Activated naive CD4-positive, alpha-beta T cell treated with Interleukin-2 at 50 U/mL for 16 hours (primary cell): Measurements from ENCODE around the gene VEGFC.

Experiments used
- DNase-seq: peaks from one replicate; pipeline ENCODE4 v3.0.0-alpha.2; 2020

The VEGFC gene

DNA sequence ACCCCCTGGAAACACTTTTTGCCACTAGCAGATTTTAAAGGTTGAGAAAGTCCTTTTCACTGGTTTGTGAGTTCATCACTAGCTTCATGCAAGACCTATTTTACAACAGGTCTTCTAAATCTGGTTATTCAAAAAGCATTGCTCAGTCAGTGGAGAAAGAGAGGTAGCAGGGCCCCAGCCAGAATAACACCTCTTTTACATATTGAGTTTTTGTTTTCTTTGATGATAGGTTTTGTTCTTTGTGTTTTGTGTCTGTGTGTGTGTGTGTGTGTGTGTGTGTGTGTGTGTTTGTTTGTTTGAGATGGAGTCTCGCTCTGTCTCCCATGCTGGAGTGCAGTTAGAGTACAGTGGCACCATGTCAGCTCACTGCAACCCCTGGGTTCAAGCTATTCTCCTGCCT is 2.7 kb upstream of the VEGFC start:
- no peak for DNase-seq

DNA sequence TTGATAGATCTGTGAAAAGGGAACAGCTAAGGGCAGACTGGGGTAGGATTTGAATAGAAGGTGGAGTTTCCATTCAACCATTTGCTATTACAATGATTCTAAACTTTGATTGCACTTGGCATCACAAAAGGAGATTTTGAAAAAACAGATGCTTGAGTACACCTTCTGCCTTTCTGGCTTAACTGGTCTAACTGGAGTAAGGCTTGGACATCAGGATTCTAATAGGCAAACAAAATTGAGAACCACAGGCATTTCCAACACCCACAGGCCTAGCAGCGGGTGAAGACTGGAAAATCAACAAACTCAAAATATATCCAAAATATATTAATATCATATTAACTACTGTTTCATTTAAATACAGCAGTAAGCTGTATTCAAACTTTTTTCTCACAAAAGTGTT is 1.9 kb upstream of the VEGFC start:
- DNase-seq, result no peak

DNA sequence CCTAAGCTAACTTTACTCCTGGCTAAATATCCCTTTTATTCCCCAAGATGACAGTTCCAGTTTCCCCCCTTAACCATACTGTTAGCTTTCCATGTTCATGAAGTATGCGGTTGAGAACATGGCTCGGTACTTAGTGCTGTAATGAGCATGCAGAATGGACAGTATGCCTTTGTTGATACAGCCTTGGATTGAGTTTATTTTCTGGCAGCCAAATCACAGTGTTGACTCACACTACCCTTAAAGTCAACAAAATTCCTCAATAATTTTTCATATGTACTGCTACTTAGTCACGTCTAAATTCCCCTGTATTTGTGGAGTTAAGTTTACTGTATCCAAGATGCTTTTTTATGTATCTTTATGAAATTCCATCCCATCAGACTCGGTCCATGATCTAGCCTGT is 1.4 kb upstream of the VEGFC start:
- DNase-seq, result no peak

DNA sequence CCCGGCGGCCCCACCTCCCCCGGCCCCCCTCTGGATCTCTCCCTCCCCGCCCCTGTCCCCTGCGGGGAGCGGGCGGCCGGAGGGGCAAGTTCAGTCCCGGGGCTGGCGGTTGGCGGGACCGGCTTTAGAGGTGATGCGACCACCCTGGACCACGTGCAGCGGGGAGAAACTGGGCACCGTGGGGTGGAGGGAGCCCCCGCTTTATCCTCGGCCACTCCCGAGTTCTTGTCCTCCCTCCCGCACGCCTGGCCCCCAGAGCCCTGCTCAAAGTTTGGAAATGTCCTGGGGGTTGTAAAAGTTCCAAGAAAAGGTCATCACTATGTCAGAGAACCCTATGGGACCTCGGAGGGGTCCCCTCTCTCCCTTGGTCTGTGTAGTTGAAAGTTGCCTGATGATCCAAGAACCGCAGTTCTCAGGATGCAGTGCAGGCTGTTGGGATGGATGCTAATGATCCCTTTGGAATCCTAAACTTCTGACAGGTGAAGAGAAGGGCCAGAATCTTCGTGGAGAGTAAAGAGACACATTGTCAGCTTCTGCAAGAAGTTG is 411 bp upstream of the VEGFC start:
- no peak for DNase-seq

DNA sequence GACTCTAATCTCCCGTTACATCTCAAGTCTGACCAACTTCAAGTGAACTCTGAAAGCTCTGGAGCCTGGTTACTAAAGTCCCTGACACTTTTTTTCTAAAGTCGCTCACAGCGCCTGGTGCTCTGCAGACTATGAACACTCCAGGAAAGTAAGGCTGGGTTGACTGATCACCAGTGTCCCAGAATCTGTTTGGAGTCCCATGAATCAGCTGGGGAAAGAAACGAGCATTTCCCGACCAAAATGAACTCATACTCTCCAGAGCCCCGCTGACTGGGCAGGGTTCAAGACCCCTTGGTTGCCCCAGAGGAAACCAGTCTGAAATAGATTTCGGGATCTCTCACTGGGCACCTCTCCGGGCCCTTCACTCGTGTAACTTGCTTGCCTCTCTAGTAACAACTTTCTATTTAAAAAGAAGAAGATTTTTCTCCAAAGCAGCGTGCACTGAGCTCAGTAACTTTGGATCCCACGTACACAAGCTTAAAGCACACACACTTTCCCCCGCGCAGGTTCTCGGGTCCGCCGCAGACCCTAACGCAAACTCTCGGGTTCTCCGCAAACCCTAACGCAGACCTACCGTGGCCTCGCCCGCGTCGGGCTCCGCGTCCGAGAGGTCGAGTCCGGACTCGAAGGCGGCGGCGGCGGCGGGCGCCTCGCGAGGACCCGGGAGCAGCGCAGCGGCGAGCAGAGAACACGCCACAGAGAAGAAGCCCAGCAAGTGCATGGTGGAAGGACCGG is 964 bp downstream of the VEGFC start:
- no peak for DNase-seq

DNA sequence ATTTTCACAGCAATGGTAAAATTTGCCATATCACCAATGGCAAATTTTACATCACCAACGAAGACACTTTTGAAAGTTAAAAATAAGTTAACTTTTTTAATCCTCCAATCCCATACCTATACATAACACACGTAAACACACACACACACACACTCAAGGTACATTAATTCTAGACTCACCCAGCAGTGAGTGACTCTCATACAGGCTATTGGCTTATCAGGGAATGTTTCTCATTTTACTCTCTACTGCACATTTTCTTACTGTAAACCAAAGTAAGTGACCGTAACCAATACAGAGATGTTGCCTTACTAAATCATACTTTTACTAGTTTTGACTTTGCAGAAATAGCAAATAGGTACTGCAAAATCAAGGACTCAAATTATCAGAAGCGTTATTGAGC is 2.3 kb downstream of the VEGFC start:
- no peak for DNase-seq

DNA sequence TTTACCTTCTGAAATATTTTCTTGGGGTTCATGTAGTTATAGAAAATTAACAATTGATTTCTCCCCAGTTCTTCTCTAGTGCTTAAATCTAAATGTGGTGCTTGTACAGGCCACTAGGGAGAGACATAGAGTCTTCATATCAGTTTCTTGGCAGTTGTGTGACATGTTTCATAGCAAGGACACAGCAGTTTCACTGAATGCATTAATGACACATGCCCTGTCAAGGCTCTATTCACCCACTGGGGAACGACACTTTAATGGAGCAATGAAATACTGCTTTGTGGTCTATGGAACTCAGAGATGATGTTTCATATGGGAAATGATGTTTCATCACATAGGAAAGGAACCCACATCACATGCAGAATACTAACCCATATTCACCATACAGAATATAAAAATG is 2.8 kb downstream of the VEGFC start:
- DNase-seq, result no peak

DNA sequence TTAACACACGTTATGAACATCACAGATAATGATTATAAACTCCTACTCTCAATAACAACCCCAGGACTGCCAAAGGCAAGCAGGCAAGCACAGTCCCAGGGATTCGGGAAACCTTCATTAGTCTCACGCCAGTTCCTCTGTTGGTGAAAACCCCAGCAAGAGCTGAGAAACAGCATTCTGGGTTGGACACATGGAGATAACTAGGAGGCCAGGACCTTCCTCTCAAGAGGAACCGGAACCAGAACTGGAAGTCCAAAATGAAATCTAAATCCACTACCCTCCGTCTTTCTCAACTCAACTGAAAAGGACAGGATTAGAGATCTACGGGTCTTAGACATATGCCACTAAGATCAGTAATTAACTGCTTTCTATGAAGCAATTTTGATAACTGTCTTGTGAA is 3.8 kb downstream of the VEGFC start:
- no peak for DNase-seq

DNA sequence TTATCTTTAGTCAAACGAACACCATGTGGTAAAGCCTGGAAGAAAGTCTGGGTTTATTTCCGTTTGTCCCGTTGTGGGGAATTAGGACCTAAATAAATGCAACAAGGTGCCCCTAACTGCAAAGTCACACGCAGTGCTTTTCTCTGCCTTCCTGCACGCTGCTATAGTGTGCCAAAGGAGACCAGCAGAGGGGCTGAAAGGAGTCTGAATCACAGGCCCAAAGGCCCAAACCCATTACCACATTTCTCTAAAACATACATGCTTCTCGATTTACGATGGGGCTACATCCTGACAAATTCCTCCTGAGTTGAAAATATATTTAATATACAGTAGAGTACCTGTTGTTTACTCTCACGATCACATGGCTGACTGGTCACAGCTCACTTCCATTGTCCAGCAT is 4.5 kb downstream of the VEGFC start:
- no peak for DNase-seq

DNA sequence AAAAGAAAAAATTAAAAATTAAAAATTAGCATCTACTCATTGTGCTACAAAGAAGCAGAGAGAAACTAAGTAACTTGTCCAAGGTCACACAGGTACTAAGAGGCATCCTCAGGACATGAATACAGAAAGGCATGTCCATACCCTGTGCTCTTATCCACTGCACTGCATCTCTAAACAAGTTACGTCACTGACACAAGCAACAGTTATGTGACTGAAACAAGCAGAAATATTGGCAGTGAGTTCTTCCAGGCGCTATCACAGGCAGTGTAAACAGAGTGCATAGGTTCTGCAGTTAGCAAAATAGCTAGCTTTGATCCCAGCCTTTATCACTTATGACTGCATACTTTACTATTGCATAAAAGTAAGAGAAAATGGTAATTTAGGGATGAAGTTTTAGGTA is 7.9 kb downstream of the VEGFC start:
- no peak for DNase-seq

DNA sequence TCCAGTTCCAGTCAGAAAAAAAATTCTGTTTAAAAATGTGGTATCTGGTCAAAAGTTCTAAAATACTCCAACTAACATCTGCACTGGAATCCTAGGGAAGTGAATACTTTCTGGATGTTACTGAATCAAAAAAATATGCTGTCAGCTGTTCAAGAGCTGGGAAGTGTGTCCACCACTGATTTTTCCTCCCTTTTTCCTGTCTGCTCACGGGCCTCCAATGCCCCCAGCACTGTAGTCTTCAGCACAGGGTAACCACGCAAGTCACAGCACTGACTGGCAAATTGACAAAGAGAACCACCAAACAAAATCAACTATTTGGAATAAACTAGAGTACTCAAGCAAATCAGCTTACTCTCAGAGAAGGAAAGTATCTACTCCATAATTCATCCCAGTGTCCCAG is 9.9 kb downstream of the VEGFC start:
- no peak for DNase-seq

DNA sequence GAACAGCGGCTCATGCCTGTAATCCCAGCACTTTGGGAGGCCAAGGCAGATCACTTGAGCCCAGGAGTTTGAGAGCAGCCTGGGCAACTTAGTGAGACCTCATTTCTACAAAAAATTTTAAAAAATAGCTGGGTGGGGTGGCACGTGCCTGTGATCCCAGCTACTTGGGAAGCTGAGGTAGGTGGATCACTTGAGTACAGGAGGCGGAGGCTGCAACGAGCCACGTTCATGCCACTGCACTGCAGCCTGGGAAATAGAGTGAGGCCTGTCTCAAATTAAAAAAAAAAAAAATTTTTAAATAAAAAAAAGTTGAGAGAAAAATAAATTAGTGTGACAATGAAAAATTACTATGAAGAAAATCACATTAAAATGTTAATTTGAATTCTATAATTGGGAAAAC is 10.5 kb downstream of the VEGFC start:
- no peak for DNase-seq

DNA sequence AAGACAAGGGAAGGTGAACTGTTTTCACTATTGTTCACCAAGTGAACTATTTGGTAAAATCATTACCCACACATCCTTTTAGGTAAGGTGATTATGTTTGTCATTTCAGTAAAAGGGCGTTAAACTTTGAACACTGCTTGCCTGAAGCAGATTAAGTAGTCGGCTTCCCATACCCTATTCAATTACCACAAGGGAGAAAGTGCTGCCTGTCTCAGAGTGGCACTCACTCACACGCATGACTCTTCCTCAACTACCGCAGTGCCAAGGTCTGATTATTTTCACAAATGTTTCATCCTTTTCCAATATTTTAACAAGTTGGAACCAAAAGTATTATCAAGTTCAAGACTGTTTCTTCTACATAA is 11.0 kb downstream of the VEGFC start:
- DNase-seq, result no peak

DNA sequence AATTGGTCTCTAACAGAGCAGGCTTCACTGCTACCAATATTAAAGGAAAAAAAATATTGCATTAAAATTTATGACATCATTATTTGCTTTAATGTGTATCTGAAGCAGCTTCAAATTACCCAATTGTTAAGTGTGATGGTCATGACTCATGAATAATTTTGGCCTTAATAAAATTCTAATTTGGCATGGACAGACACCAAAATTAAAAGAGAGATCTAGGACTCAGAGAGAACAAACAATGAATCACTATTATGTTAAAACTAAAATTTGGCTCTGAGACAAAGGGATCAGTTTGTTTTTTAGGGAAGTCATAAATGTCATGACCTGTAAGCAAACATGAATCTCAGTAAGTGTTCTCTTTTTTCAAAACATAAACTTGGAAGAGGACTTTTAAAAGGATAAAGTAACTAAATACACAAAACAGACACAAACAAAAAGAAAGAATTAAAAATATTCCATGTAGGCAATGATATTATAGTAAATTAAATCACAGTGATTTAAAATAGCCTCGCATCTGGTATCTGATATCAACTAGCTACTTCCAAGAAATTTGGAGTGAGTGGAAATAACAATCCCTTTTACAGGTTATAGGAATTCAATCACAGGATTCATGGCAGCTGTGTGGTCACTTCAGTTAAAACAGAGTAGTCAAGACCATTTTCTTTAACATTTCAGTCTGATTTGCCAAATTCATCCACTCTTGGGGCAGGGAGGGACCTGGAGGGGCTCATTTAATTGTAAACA is 11.6 kb downstream of the VEGFC start:
- no peak for DNase-seq

DNA sequence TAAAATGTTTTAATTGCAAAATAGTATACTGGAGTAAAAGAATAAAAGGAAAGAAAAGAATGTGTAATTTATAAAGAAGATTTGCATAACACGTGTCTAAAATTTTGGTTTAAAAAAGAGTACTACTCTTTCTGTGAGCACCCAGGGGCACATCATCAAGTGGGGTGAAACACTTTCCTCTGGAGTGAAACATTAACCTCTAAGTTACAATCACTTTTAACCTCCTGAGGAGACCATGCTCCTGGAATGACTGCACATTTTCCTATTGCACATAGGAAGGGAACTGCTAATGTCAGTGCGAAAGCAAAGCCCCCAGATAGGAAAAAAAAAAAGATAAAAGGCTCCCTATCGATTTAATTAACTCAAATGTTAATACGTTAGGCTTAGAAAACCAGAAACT is 13.3 kb downstream of the VEGFC start:
- no peak for DNase-seq

DNA sequence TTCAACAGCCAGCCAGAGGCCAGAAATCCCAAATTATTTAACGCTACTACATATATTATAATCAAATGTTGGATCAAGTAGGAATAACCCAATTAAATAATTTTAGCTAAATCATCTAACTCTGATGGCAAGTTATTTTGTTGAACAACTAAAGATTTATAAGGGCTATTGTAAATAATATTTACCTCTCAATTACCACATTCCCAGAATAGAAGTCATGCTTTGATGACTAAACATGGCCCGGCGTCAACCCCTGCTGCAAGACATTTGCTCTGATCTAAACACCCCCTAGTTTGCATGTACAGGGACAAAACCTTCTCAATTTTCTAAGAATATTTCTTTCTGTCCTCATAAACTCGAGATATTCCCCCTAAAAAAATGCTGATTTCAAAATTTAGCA is 14.2 kb downstream of the VEGFC start:
- DNase-seq, result no peak

DNA sequence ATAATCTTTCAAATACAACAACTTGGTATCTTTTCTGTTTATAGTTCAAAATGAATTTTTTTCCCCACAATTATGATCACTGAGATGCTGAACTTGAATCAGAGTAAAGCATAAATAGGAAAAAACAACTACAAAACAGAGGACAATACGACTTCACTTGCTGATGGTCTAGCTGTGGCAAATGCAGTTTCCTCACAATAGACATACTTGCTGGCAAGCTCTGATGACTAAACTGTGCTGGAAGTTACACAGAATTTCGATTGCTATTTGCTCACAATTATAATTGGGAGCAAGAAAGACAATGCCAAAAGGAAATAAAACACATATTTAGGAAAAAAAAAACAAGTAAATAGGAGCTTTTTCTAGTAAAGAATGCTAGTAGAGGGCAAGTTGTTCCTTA is 14.7 kb downstream of the VEGFC start:
- no peak for DNase-seq

DNA sequence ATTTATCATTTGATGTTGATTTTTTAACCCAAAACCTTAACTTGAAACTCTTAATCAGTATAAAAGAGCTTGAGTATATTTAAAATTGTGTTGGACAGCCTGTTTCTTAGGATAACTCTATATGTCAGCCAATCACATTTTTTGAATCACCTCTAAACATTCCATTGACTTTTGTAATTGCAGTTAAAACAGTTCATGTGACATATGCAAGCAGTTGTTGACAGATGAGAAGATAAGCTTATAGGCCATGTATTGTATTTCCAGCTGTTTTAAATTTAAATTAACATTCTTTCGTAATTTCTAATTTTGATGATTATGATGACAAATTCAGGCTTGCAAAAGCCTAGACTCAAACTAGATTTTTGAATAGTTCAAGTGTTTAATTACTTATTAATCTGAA is 17.4 kb downstream of the VEGFC start:
- DNase-seq, result no peak

DNA sequence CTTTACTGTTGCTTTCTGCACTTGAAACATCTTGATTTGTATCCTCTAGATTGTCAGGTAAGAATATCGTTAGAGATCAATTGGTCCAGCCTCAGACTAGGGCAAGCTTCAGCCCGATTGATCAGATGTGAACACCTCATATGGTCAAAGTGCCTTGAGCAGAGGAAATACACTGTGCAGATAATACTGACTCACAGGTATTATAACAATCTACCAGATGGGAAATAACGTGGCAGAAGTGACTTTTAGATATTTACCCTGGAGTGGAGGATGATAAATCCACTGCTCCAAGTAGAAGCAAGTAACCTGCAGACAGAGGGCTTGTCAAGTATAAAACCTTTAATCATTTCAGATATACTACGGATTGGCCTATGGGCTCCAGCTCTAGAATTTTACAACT is 17.9 kb downstream of the VEGFC start:
- no peak for DNase-seq

DNA sequence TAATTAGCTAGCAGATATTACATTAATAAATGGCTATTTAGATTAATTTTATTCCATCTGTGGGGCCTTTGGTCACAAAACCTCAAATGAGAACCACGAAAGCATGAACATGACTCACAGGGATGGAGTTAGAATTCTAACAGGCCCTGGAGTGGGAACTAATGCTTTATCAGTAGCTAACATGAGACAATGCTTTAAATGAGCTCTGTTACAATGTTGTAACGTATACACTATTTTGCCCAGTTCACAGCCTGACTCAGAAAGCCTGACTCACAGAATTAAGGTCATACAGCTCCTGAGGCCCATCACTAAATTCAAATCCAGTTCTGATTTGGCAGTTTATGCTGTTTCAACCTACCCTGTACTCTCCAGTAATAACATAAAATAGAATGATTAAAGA is 23.2 kb downstream of the VEGFC start:
- DNase-seq, result no peak

DNA sequence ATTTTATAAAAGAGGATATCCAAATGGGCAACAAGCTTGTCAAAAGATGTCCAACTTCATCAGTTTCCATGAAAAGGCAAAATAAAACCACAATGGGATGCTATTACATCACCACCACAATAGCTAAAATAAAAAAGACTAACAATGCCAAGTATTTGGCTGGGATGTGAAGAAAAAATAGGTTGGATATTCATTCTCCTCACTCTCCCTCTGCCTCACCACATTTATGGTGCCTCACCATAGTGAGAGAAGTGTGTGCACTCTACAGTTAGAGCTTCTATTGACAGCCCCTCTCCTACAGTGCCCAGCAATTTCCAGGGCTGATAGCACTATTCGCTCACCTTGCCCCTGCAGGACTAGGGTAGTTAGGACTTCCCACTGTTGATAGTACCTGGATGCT is 25.5 kb downstream of the VEGFC start:
- no peak for DNase-seq

DNA sequence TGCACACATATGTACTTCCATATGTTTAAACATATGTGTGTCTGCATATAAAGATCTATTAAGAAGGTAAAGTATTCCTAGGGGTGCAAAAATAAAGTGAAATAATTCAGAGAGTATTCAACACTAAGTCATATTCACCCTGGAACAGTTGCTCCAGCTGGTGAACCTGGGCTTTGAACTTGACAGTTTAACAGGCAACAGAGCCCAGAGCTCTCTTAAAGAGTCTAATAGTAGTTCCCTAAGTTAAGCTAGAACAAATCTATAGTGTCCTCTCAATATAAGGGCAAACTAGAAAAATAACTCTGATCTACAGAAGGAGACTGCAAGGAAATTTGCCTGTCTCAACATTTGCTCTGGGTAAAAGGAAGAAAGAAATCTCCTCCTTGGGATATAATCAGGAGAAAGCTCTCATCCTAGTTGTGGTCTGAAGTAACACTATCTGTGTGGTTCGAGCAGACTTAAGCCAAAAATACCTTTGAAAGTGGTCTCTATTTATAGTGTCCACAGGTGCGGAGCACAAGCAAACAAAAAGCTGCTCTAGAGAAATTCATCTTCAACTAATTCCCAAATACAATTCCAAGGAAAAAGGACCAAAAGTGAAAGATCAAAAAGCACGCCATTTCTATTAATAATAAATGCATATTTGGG is 29.9 kb downstream of the VEGFC start:
- no peak for DNase-seq

DNA sequence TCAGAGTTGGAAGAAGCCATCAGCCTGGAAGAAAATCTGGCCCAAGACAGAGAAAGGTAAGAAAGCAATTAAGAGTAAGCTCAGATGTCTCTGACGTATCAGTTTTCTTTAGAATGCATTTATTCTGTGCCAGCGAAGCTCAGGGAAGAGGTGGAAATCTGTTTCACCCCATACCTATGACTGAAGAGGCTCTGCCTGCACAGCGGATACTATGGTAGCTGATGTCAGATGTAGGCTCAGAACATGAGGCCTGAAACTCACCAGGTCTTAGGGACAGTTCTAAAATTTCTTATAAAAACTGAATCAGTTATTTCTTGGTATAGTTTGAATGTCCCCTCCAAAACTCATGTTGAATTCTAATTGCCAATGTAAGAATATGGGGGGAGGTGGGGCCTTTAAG is 30.9 kb downstream of the VEGFC start:
- no peak for DNase-seq

DNA sequence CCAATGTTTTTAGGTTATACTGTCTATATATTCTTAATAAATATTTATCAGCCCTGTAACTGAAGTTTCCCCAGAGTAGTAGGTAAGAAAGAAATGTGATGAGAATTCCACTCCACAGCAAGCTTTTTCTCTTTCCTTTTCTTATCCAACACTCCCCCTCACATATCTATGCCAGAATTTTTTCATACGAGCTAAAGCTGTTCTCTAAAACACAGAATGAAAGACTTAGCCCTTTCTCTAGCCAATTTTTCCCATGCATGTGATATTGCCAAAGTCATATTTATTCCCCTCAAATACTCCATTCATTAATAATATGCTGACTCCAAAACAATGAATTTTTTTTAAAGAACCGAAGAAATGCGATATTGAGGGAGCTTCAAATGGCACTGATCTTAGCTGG is 32.3 kb downstream of the VEGFC start:
- DNase-seq, result no peak
